Fibroblast of mammary gland (primary cell): ENCODE results near the gene PCBP1.
A peak's percentile ranks its signal among the peaks of the same experiment; 100 is the strongest.

Source experiments
- DNase-seq: peaks from one replicate; pipeline ENCODE4 v3.0.0-alpha.2; 2010; ENCODE audit warnings: low read depth
- H3K4me3 ChIP-seq: 2 replicates; pipeline ENCODE4 v1.5.1; 2011; ENCODE audit warnings: low read depth, mild to moderate bottlenecking, low read length, moderate library complexity; ENCODE audit not compliant: control insufficient read depth
- TF ChIP-seq, protein P1 (sequence below): conservative IDR thresholded peaks from 2 replicates; pipeline ENCODE4 v1.5.1; 2011; ENCODE audit warnings: low read depth, low read length, inconsistent platforms; ENCODE audit not compliant: control insufficient read depth, insufficient read depth

The PCBP1 gene

DNA sequence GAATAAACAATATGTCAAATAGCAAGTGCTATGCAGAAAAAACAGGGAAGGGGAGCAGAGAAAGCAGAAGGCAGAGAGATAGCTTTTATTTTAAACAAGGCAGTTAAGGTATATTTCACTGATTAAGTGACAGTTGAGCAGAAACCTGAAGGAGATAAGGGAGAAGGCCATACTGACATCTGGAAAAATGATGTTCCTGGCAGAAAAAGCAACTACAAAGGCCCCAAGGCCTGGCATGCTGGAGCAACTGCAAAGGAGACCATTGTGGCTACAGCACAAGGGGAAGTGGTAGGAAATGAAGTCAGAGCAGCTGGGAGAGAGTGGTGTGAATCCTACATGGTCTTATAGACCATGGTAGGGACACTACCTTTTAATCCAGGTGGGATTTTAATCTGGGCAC is 8.9 kb upstream of the PCBP1 start:
- TF ChIP-seq, protein P1, sequence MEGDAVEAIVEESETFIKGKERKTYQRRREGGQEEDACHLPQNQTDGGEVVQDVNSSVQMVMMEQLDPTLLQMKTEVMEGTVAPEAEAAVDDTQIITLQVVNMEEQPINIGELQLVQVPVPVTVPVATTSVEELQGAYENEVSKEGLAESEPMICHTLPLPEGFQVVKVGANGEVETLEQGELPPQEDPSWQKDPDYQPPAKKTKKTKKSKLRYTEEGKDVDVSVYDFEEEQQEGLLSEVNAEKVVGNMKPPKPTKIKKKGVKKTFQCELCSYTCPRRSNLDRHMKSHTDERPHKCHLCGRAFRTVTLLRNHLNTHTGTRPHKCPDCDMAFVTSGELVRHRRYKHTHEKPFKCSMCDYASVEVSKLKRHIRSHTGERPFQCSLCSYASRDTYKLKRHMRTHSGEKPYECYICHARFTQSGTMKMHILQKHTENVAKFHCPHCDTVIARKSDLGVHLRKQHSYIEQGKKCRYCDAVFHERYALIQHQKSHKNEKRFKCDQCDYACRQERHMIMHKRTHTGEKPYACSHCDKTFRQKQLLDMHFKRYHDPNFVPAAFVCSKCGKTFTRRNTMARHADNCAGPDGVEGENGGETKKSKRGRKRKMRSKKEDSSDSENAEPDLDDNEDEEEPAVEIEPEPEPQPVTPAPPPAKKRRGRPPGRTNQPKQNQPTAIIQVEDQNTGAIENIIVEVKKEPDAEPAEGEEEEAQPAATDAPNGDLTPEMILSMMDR, result no peak
- no peak overlapping the region for H3K4me3 ChIP-seq
- DNase-seq, result no peak

DNA sequence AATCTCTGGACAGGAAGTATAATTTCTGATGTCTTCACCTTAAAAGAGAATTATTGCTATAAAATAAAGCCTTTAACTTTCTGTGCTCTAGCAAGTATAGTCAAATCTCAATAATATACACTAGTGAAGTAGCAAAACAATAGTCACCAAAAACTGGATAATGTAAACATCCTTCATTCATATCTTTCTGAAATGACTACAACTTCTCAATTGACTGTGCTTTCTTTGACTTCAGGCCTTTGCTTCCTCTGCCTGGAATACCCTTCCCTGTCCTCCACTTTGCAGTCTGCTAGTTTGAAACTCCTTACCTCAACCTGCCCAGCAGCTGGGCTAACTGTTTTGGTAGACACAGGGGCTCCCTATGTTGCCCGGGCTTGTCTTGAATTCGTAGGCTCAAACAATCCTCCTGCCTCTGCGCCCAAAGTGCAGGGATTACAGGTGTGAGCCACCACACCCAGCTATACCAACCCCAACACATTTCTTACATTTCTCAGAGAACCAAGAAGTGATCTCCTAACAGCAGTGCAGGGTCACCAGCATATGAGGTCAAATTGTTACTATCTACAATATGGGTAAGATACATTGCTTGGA is 6.6 kb upstream of the PCBP1 start:
- TF ChIP-seq, protein P1, result no peak
- no peak overlapping the region for H3K4me3 ChIP-seq
- no peak for DNase-seq

DNA sequence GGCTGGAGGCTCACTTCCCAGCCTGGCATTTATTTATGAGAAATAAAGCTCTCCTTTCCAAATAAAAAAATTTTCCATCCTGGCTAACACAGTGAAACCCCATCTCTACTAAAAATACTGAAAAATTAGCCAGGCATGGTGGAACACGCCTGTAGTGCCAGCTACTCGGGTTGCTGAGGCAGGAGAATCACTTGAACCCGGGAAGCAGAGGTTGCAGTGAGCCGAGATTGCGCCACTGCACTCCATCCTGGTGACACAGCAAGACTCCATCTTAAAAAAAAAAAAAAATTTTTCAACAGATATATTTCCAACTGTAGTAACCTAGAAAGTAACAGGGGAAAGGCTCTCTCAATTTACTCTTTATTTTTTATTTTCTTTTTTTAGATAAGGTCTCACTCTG is 6.1 kb upstream of the PCBP1 start:
- H3K4me3 ChIP-seq, result no peak overlapping the region
- TF ChIP-seq, protein P1, result no peak
- no peak for DNase-seq

DNA sequence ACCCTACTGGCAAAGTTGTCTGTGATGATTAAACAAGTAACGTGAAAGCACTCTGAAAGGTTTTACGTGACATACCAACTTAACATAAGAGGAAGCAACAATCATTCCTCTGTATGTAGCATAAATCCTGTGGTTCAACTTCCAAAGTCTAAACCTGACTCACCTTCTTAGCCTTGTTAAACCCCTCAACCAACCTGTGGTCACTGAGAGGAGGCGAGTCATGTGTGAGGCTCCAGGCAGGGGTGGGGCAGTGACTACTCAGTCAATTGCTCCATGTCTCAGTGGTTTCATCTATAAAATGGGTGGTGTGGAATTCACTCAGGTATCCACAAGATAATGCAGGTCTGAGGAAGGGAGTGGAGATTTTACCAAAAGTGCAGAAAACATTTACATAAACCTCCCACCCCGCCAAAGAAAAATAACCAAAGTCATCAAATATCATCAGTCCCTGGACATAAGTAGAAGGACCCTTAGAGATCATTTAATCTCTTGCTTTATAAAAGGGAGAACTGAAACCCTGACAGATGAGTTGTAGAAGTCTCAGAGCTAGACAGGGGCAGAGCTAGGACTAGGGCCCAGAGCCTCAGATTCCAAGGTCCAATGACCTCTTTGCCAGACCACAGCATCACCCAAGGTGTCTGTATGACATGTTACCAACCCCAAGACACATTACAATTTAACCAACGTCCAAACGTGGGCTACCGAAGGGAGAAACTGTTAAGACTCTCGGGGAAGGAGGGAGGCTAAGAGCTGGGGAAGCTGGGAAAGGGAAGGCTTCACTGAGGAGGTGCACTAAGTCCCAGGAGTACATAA is 3.7 kb upstream of the PCBP1 start:
- DNase-seq, result peak; percentile 61
- TF ChIP-seq, protein P1, result no peak
- no peak overlapping the region for H3K4me3 ChIP-seq

DNA sequence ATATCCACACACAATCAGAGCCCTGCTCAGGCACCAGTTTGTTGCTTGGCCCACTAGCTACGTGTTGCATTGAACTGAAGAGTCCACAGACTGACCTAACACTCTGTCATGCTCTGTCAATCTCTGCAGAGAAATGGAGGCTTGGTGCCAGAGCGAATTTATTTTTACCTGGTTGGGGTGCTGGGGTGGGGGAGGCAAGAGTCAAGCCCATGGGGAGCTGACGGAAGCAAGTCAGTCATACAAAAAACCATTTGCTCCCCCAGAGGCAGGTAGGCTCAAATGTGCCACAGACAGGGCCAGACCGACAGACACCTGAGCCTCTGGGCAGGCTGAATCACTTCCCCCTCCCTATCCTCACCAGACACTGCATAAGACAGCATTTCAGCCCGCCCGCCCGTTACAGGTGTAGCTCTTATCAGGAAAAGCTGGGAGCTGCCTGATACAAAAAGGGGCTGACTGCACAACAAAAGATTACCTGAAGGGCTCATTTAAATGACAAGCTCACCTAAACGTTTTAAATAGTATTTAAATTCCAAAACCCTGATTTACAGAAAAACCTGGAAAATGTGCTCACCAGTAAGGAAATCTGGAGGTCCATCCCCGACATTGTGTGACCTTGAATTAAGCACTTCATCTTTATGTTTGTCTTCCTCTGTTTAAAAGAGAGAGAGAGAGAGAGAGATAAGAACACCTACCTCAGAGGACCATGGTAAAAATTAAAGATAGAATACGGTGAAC is 2.1 kb upstream of the PCBP1 start:
- no peak overlapping the region for H3K4me3 ChIP-seq
- no peak for DNase-seq
- TF ChIP-seq, protein P1, result no peak

DNA sequence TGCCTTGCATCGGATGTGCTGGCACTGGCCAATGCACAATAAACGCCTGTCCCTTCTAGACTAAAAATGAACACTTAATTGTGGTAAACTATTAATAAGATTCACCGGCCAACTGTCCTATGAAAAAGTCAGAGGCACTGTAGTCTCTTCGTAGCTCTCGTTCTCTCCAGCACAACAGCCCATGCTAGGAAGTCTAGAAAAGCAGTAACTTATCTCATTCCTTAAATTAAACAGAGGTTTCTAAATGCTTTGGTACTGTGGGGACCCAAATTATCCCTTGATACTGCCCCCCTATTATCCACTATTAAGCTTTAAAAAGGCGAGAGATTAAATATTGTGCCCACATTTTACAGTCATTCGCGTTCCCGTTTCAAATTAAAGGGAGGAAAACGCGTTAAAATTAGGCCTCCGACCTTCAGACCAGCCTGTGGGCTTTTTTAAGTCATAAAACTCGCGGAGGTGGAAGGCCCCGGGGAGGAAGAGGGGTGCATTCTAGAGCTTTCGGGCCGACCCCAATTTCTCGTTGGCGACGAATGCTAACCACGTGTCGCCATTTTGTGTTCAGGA is 1.5 kb upstream of the PCBP1 start:
- TF ChIP-seq, protein P1, result no peak
- peak overlapping the region; percentile 98 for H3K4me3 ChIP-seq
- DNase-seq, result no peak
